ENCODE data around the gene KAT5. TPM values are rescaled to one million over a fixed set of nuclear protein-coding genes. Genes with fewer than 3 reads are reported as not detected.

The KAT5 gene
- total and polyA plus RNA-seq, 10 of the 15 experiments (the other 5 are each of a cell fraction or from before 2014, with no cell fraction given) = 3.4 to 66.1 (median 46.3) TPM

GRCh38 chr11:65696802-65697552 lies 15.1 kb upstream of the KAT5 start (continued):
- no peak for TF ChIP-seq ZBTB40 (IDR thresholded peaks at IDR 0.05; ENCODE audit: borderline replicate concordance)
- TF ChIP-seq BHLHE40 (IDR thresholded peaks at IDR 0.05; ENCODE audit: borderline replicate concordance in 1 of 2, low read depth in 2 of 2, low read length in 1 of 2) = no peak
- no peak for TF ChIP-seq SMARCA5 (IDR thresholded peaks at IDR 0.05)
- TF ChIP-seq STAT1 (conservative IDR thresholded peaks at IDR 0.05) = no peak
- no peak for TF ChIP-seq IKZF2 (IDR thresholded peaks at IDR 0.05)
- no peak for TF ChIP-seq CHD4 (IDR thresholded peaks at IDR 0.05)

- BruUV-seq (replicated peaks) = no TSS peak
- SMC1A ChIA-PET (ENCODE audit: uncharacterized antibody, unreplicated experiment) = no interaction called here
- RAD21 ChIA-PET (ENCODE audit: unreplicated experiment) = no interaction called here
- 38% methylated on average over 8 of the region's 8 CpGs for WGBS (ENCODE audit: insufficient coverage, insufficient replicate concordance, low lambda C conversion rate, missing lambda C conversion rate)
- POLR2A ChIA-PET = no interaction called here
- H4K20me1 ChIP-seq (ENCODE audit: control insufficient read depth, insufficient read depth) = no peaks in the 10 kb centered on the region
- no peaks in the 10 kb centered on the region for H3K79me2 ChIP-seq (ENCODE audit: control insufficient read depth, insufficient read depth, low read length)
- H3K36me3 ChIP-seq (ENCODE audit: control insufficient read depth in 2 of 2, insufficient read depth in 2 of 2, low read length in 1 of 2) = no peaks in the 10 kb centered on the region
- H3K27me3 ChIP-seq (replicated peaks in 1 of 2; ENCODE audit: control insufficient read depth in 2 of 2, insufficient read depth in 2 of 2, low read length in 1 of 2) = no peaks in the 10 kb centered on the region
- TF ChIP-seq NR2C2 (IDR thresholded peaks at IDR 0.05; ENCODE audit: borderline replicate concordance, control insufficient read depth, insufficient read length, low read depth) (no peak), BCL11A (IDR thresholded peaks at IDR 0.05; ENCODE audit: low read depth, low read length) (no peak), ZNF687 (IDR thresholded peaks at IDR 0.05) (no peak), CHD2 (IDR thresholded peaks at IDR 0.05; ENCODE audit: borderline replicate concordance, low read depth, low read length) (no peak), STAT1 (conservative IDR thresholded peaks at IDR 0.05) (no peak), SIN3A (IDR thresholded peaks at IDR 0.05; ENCODE audit: low read depth, low read length) (no peak), PAX5 (IDR thresholded peaks at IDR 0.05; ENCODE audit: borderline replicate concordance, low read depth, low read length) (no peak)
- no peaks in the 10 kb centered on the region for H3K9me3 ChIP-seq (replicated peaks; ENCODE audit: control insufficient read depth, insufficient read depth, low read length)
- H3K4me3 ChIP-seq = no peak overlapping the region
- CTCF ChIA-PET = no interaction called here
- no peak for ATAC-seq
- DNase-seq (ENCODE audit: low read depth, low spot score) = no peak
- no peak overlapping the region for H3K4me2 ChIP-seq (ENCODE audit: control insufficient read depth, insufficient read depth)
- no peak overlapping the region for H2AFZ ChIP-seq (ENCODE audit: control insufficient read depth, low read depth, low read length)
- H3K27ac ChIP-seq (ENCODE audit: control insufficient read depth, insufficient read depth) = no peak overlapping the region
- in situ Hi-C loops (cut with MboI) = no loop called here
- intact Hi-C loops (cut with micrococcal nuclease; ENCODE audit: unreplicated experiment) = no loop called here
- FAIRE-seq = no peak
- no peak overlapping the region for H3K9ac ChIP-seq (ENCODE audit: control insufficient read depth, insufficient read depth, low read length)
- H3K4me1 ChIP-seq (ENCODE audit: control insufficient read depth, insufficient read depth, low read length) = no peaks in the 10 kb centered on the region
These were observed 13.8 kb upstream of the KAT5 start for GRCh38 chr11:65698205-65698604.

Data from GM12878 (cell line).